LNCAP (cell line): ENCODE measurements around the gene ZDHHC22.

ENCODE experiments used
- CTCF ChIP-seq: fragments of 450-650 bp; IDR thresholded peaks from 2 replicates; pipeline ENCODE4 v1.5.1; 2017; ENCODE audit warnings: mild to moderate bottlenecking

Gene ZDHHC22

GRCh38 chr14:77104393-77104792 lies 37.2 kb downstream of the ZDHHC22 start:
- TF ChIP-seq CTCF: no peak

GRCh38 chr14:77103951-77104350 lies 37.6 kb downstream of the ZDHHC22 start:
- no peak for TF ChIP-seq CTCF

GRCh38 chr14:77103475-77103874 lies 38.1 kb downstream of the ZDHHC22 start:
- TF ChIP-seq CTCF: no peak

GRCh38 chr14:77102154-77102553 lies 39.4 kb downstream of the ZDHHC22 start:
- TF ChIP-seq CTCF: no peak

GRCh38 chr14:77100961-77101360 lies 40.6 kb downstream of the ZDHHC22 start:
- no peak for TF ChIP-seq CTCF

- TF ChIP-seq CTCF: no peak
Observed at GRCh38 chr14:77099425-77100167, 42.0 kb downstream of the ZDHHC22 start.

- no peak for TF ChIP-seq CTCF
Observed at GRCh38 chr14:77098529-77099353, 42.9 kb downstream of the ZDHHC22 start.
